HL-60/S4 treated with retinoic acid at 250 ng/mL for 4 days and 3 days (cell line): ENCODE measurements around the gene UTP4.
"Not testable (repeated sequence)": the region's sequence is repeated elsewhere in the genome, so short reads cannot be mapped to it uniquely, and the experiment has no call there.

Experiments used
- in situ Hi-C: fragments of 300-500 bp; cut with MboI; formaldehyde crosslinking; loops from 2 replicates; pipeline ENCODE4 v1.7.0; 2022; ENCODE audit warnings: low sequenced_read_pairs

Gene UTP4

GRCh38 chr16:69124961-69125360, 7.5 kb upstream of the UTP4 start:
- in situ Hi-C loops, result loop anchor here (25.0 kb wide), 1 partner anchor 588 kb away; the partner anchor contains the start of gene ZFP90

- in situ Hi-C loops, result no loop called here
Measured at GRCh38 chr16:69126221-69126620, 6.2 kb upstream of the UTP4 start.

- in situ Hi-C loops, result not testable (repeated sequence)
Measured at GRCh38 chr16:69126801-69127200, 5.6 kb upstream of the UTP4 start.

GRCh38 chr16:69127966-69128510, 4.4 kb upstream of the UTP4 start:
- in situ Hi-C loops, result no loop called here

GRCh38 chr16:69130461-69130860, 2.0 kb upstream of the UTP4 start:
- in situ Hi-C loops, result no loop called here

GRCh38 chr16:69131167-69131838, 1.1 kb upstream of the UTP4 start:
- in situ Hi-C loops, result no loop called here

- in situ Hi-C loops, result no loop called here
Measured at GRCh38 chr16:69131839-69132423, 518 bp upstream of the UTP4 start.

- in situ Hi-C loops, result no loop called here
Measured at GRCh38 chr16:69133373-69133954, 1.0 kb downstream of the UTP4 start.

GRCh38 chr16:69138608-69139007, 6.2 kb downstream of the UTP4 start:
- in situ Hi-C loops, result no loop called here

GRCh38 chr16:69139464-69139863, 7.0 kb downstream of the UTP4 start:
- in situ Hi-C loops, result not testable (repeated sequence)

GRCh38 chr16:69141014-69141413, 8.6 kb downstream of the UTP4 start:
- in situ Hi-C loops, result no loop called here

- in situ Hi-C loops, result no loop called here
Measured at GRCh38 chr16:69141936-69142335, 9.5 kb downstream of the UTP4 start.

- in situ Hi-C loops, result no loop called here
Measured at GRCh38 chr16:69143116-69143515, 10.7 kb downstream of the UTP4 start.

GRCh38 chr16:69145658-69146057, 13.2 kb downstream of the UTP4 start:
- in situ Hi-C loops, result no loop called here

GRCh38 chr16:69149621-69150020, 17.2 kb downstream of the UTP4 start:
- in situ Hi-C loops, result loop anchor here (5.0 kb wide), 1 partner anchor 138 kb away; no protein-coding TSS in a partner anchor

- in situ Hi-C loops, result loop anchor here (5.0 kb wide), 1 partner anchor 137 kb away; no protein-coding TSS in a partner anchor
Measured at GRCh38 chr16:69150146-69150865, 17.9 kb downstream of the UTP4 start.

GRCh38 chr16:69157196-69157595, 24.7 kb downstream of the UTP4 start:
- in situ Hi-C loops, result no loop called here

GRCh38 chr16:69160192-69160591, 27.7 kb downstream of the UTP4 start:
- in situ Hi-C loops, result no loop called here

GRCh38 chr16:69165584-69165983, 33.1 kb downstream of the UTP4 start:
- in situ Hi-C loops, result no loop called here

- in situ Hi-C loops, result no loop called here
Measured at GRCh38 chr16:69166221-69166833, 33.9 kb downstream of the UTP4 start.
